ENCODE measurements around the gene MRAS. TPM values are rescaled to one million over a fixed set of nuclear protein-coding genes. Genes with fewer than 3 reads are reported as not detected.
A peak's percentile ranks its signal among the peaks of the same experiment; 100 is the strongest.

The MRAS gene
- polyA plus RNA-seq, 3 donors, result 6.2 to 13.2 (median 8.3) TPM

- H3K4me1 Mint-ChIP-seq, result peaks cover 41% of the 10 kb centered on the region
Measured at GRCh38 chr3:138366006-138366759, 17.8 kb downstream of the MRAS start.

GRCh38 chr3:138367326-138367850 is 19.0 kb downstream of the MRAS start:
- Histone ChIP-seq H4K20me1 (ENCODE audit: insufficient read depth, low read length) (no peaks in the 10 kb centered on the region), H3K36me3 (replicated peaks in 1 of 2; ENCODE audit: control insufficient read depth in 1 of 2, insufficient read depth in 2 of 2, low read length in 2 of 2) (no peaks in the 10 kb centered on the region), H3K79me2 (ENCODE audit: insufficient read depth, low read length) (no peaks in the 10 kb centered on the region), H3K27ac (ENCODE audit: low read depth in 1 of 2, low read length in 2 of 2) (peak overlapping the region; percentile 52 to 74), H2AFZ (ENCODE audit: insufficient read depth, low read depth, low read length, poor library complexity, severe bottlenecking) (peak overlapping the region; percentile 38), H3K4me3 (replicated peaks in 1 of 3; ENCODE audit: low read depth in 2 of 3, low read length in 3 of 3) (peak overlapping the region in 1 of 3 experiments; percentile 24), H3K4me1 (ENCODE audit: control insufficient read depth in 1 of 2, insufficient read depth in 2 of 2, low read length in 2 of 2) (peaks cover 44 to 49% of the 10 kb centered on the region in 2 donors), H3K4me2 (replicated peaks; ENCODE audit: extremely low read depth, low read length, poor library complexity, severe bottlenecking) (peak overlapping the region; percentile 34), H3K9me3 (replicated peaks in 1 of 2; ENCODE audit: control insufficient read depth in 1 of 2, insufficient read depth in 1 of 2, low read length in 2 of 2) (no peaks in the 10 kb centered on the region), H3K9ac (ENCODE audit: insufficient read depth, low read length, poor library complexity, severe bottlenecking) (peak overlapping the region; percentile 16), H3K27me3 (ENCODE audit: control insufficient read depth in 2 of 2, insufficient read depth in 2 of 2, low read length in 2 of 2) (no peaks in the 10 kb centered on the region)
- Mint-ChIP-seq H3K27ac (peak overlapping the region; percentile 16 to 95 (median 90)), H3K9me3 (peaks cover 0 to 6% (median 3%) of the 10 kb centered on the region in 7 donors), H3K36me3 (peaks cover 2% of the 10 kb centered on the region in 2 donors), H3K4me1 (peaks cover 51% of the 10 kb centered on the region), H3K27me3 (ENCODE audit: low read depth in 3 of 3) (peaks cover 0 to 8% (median 2%) of the 10 kb centered on the region in 3 donors), H3K4me3 (peak overlapping the region in 1 of 2 donors; percentile 47)
- no peak for TF ChIP-seq CTCF (IDR thresholded peaks at IDR 0.05)
- intact Hi-C loops (cut with micrococcal nuclease), result no loop called here
- DNase-seq, result no peak
- 86% methylated on average over 7 of the region's 7 CpGs for WGBS (ENCODE audit: insufficient coverage)

More at GRCh38 chr3:138366006-138366759, 17.8 kb downstream of the MRAS start:
- Histone ChIP-seq H3K36me3 (replicated peaks in 1 of 2; ENCODE audit: control insufficient read depth in 1 of 2, insufficient read depth in 2 of 2, low read length in 2 of 2) (no peaks in the 10 kb centered on the region), H4K20me1 (ENCODE audit: insufficient read depth, low read length) (no peaks in the 10 kb centered on the region), H2AFZ (ENCODE audit: insufficient read depth, low read depth, low read length, poor library complexity, severe bottlenecking) (no peak overlapping the region), H3K27me3 (ENCODE audit: control insufficient read depth in 2 of 2, insufficient read depth in 2 of 2, low read length in 2 of 2) (no peaks in the 10 kb centered on the region), H3K4me3 (replicated peaks in 1 of 3; ENCODE audit: low read depth in 2 of 3, low read length in 3 of 3) (no peak overlapping the region), H3K9ac (ENCODE audit: insufficient read depth, low read length, poor library complexity, severe bottlenecking) (no peak overlapping the region), H3K27ac (ENCODE audit: low read depth in 1 of 2, low read length in 2 of 2) (no peak overlapping the region), H3K4me1 (ENCODE audit: control insufficient read depth in 1 of 2, insufficient read depth in 2 of 2, low read length in 2 of 2) (peaks cover 36 to 40% of the 10 kb centered on the region in 2 donors), H3K4me2 (replicated peaks; ENCODE audit: extremely low read depth, low read length, poor library complexity, severe bottlenecking) (no peak overlapping the region), H3K9me3 (replicated peaks in 1 of 2; ENCODE audit: control insufficient read depth in 1 of 2, insufficient read depth in 1 of 2, low read length in 2 of 2) (no peaks in the 10 kb centered on the region), H3K79me2 (ENCODE audit: insufficient read depth, low read length) (no peaks in the 10 kb centered on the region)
- WGBS (ENCODE audit: insufficient coverage), result 87% methylated on average over 4 of the region's 8 CpGs
- Mint-ChIP-seq H3K27ac (peak overlapping the region in 2 of 7 donors; percentile 37 to 41), H3K36me3 (peaks cover 2% of the 10 kb centered on the region in 2 donors), H3K9me3 (peaks cover 0 to 6% (median 3%) of the 10 kb centered on the region in 7 donors), H3K27me3 (ENCODE audit: low read depth in 3 of 3) (peaks cover 0 to 8% (median 0%) of the 10 kb centered on the region in 3 donors), H3K4me3 (no peak overlapping the region)
- intact Hi-C loops (cut with micrococcal nuclease), result no loop called here
- TF ChIP-seq CTCF (IDR thresholded peaks at IDR 0.05), result no peak
- no peak for DNase-seq

Data from CD14-positive monocyte (primary cell).